A673 (cell line): ENCODE measurements around the gene TMEM72.

Experiments
- EZH2 ChIP-seq: fragments of 200-600 bp; sonication (generic); IDR thresholded peaks from 2 replicates; pipeline ENCODE4 v1.6.1; 2017; ENCODE audit warnings: borderline replicate concordance, low read depth, mild to moderate bottlenecking, mixed read lengths, antibody characterized with exemption, low read length; ENCODE audit not compliant: poor library complexity, severe bottlenecking
- TF ChIP-seq, protein P1 (sequence below): fragments of 300-800, 200-600 bp; sonication (generic); conservative IDR thresholded peaks from 2 replicates; pipeline ENCODE4 v1.5.1; 2017; ENCODE audit warnings: low read depth, mild to moderate bottlenecking, antibody characterized with exemption, low read length, moderate library complexity, mixed read lengths

DNA sequence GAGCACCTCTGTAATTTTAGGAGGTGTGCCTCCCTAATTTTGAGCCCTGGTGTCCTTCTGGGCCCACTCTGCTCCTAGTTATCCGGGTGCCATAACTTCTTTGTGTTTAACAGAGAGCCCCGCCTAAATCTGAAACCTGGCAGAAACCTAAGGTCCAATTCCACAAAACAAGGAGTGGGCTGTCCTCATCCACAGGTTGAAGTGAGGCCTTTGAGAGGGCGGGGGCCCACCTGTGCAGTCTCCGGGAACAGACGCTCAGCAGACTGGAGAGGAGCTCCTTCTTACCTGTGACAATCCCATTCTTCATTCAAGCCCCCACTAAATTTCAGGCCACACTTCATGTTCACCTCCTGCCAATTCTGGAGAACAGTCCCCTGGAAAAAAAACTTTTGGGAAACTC, 10.9 kb downstream of the TMEM72 start:
- TF ChIP-seq, protein P1, sequence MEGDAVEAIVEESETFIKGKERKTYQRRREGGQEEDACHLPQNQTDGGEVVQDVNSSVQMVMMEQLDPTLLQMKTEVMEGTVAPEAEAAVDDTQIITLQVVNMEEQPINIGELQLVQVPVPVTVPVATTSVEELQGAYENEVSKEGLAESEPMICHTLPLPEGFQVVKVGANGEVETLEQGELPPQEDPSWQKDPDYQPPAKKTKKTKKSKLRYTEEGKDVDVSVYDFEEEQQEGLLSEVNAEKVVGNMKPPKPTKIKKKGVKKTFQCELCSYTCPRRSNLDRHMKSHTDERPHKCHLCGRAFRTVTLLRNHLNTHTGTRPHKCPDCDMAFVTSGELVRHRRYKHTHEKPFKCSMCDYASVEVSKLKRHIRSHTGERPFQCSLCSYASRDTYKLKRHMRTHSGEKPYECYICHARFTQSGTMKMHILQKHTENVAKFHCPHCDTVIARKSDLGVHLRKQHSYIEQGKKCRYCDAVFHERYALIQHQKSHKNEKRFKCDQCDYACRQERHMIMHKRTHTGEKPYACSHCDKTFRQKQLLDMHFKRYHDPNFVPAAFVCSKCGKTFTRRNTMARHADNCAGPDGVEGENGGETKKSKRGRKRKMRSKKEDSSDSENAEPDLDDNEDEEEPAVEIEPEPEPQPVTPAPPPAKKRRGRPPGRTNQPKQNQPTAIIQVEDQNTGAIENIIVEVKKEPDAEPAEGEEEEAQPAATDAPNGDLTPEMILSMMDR, result no peak
- TF ChIP-seq EZH2, result no peak
